Ovary (tissue), 9 donors: Measurements from ENCODE around the gene RPS19. TPM values are rescaled to one million over a fixed set of nuclear protein-coding genes. Genes with fewer than 3 reads are reported as not detected.

Experiments
- DNase-seq, 5 donors: peaks; one replicate each; pipeline ENCODE4 v3.0.0-alpha.2; 2019 to 2020
- H3K27ac ChIP-seq, 2 donors: fragments of 200-600 bp; one replicate each; pipeline versions ENCODE4 v1.5.1 to v1.8.0; 2019 to 2022
- H3K27me3 ChIP-seq: fragments of 200-600 bp; one replicate; pipeline ENCODE4 v1.8.0; 2022
- H3K36me3 ChIP-seq: fragments of 200-600 bp; sonication (generic); one replicate; pipeline ENCODE4 v1.5.1; 2019
- H3K4me1 ChIP-seq: one replicate; pipeline ENCODE4 v1.8.1; 2013; ENCODE audit warnings: mild to moderate bottlenecking, moderate library complexity; ENCODE audit not compliant: insufficient read depth
- H3K4me3 ChIP-seq: fragments of 200-600 bp; sonication (generic); one replicate; pipeline ENCODE4 v1.5.1; 2017
- H3K9me3 ChIP-seq, 2 donors: fragments of 200-600 bp in 1 of 2; sonication (generic) in 1 of 2; one replicate each; pipeline versions ENCODE4 v1.5.1 to v1.8.1; 2013 to 2019; ENCODE audit warnings: mild to moderate bottlenecking in 1 of 2, moderate library complexity in 1 of 2
- EP300 ChIP-seq: sonication (generic); formaldehyde crosslinking; IDR thresholded peaks from one replicate; pipeline ENCODE4 v1.6.1; 2017; ENCODE audit warnings: antibody characterized with exemption
- POLR2A ChIP-seq: fragments of 450-650 bp; IDR thresholded peaks from one replicate; pipeline ENCODE4 v1.6.1; 2017; ENCODE audit warnings: antibody characterized with exemption, mild to moderate bottlenecking, moderate library complexity
- WGBS, 3 donors: extraction: QIAGEN DNeasy Blood & Tissue Kit in 1 of 3; methylation state at CpG; one replicate each; pipeline versions ENCODE4 v1.1.5 to v1.1.7; 2013 to 2017; 5-methylcytosine and 5-hydroxymethylcytosine counted together
- intact Hi-C, 4 donors: fragments of 100-400 bp; cut with DNase I; formaldehyde crosslinking; loops; one replicate each; pipeline versions ENCODE4 v1.11.0 to v1.15.1; 2022 to 2023
- polyA plus RNA-seq, 2 donors: library from polyadenylated mRNA; stranded (reverse); fragments of 200-250 nt in 1 of 2; fragments of 350-450 nt in 1 of 2; fragmentation: Illumina TruSeq in 1 of 2; extraction: RNeasy Lipid Tissue Mini Kit (QIAGEN cat#74804) in 1 of 2; gene quantifications; one replicate each; pipeline ENCODE4 v1.2.3, GENCODE V29; 2013 to 2014
- total RNA-seq, 7 donors: library from RNA; depleted of rRNA in 2 of 7; stranded (reverse); fragments of >200 nt in 2 of 7; fragmentation: NEBNext Ultra II Directional in 3 of 7; extraction: Animal tissue kit (Norgen Biotek cat#: 25700) in 3 of 7; gene quantifications; one replicate each; pipeline versions ENCODE4 v1.1.0 to v1.2.4, GENCODE V29; 2016 to 2023
- TF ChIP-seq, protein P1 (sequence below), 3 donors: fragments of 450-650 bp in 2 of 3; fragments of 200-600 bp in 1 of 3; IDR thresholded peaks; one replicate each; pipeline versions ENCODE4 v1.5.1 to v1.8.0; 2016 to 2022; ENCODE audit warnings: antibody characterized with exemption in 3 of 3, mild to moderate bottlenecking in 1 of 3
- donor health status: DM: no; HTN: no; CAD: no; lungs with moderate emphysema.
- donor health status: DM: no; HTN: no; CAD: no.
- donor health status: Bipolar disorder and iron deficiency.
- donor health status: DM: yes; HTN: yes; CAD: no.
- donor health status: DM: no; HTN: no; CAD: no.
- donor health status: DM: yes; HTN: yes; CAD: no.

Gene RPS19
- total and polyA plus RNA-seq, 9 donors = 1,030 to 3,960 (median 2,873) TPM

DNA sequence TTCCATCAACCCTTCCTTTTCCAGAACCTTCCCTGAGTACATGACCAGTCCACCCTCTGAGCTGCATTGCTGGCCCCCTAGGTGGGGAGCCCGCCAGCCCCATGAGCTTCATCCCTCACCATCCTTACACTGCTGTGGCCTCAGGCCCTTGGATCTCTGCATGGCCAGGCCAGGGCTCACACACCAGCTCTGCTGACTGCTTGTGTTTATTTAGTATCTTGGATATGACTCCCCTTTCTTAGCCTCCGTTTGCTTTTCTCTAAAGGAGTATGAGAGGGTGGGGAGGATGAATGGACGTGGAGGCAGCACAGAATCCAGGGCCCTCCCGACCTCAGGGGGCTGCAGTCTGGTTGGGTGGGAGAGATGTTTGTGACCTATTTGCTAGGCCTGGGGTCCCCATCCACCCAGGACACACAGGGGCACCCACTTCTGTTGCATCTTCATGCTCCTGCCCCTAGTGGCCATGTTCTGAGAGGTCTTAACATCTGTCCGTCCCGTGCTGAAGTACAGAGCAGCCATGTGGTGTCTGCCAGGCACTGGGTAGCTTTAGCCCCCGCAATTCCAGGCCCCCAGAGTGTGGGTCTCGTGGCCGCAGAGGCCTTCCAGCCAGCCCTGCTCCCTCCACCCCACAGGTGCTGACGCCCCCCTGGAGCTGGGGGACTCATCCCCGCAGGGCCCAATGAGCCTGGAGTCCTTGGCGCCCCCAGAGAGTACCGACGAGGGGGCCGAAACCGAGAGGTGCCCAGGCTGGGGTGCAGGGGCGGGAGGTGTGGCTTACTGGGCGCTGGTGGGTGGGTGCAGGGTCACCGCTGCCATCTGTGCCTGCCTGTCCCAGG lies 35.9 kb downstream of the RPS19 start:
- Histone ChIP-seq H3K9me3 (no peaks in the 10 kb centered on the region), H3K4me3 (no peak overlapping the region), H3K27me3 (no peaks in the 10 kb centered on the region), H3K36me3 (no peaks in the 10 kb centered on the region), H3K4me1 (no peaks in the 10 kb centered on the region), H3K27ac (no peak overlapping the region)
- intact Hi-C loops = no loop called here
- TF ChIP-seq, protein P1, sequence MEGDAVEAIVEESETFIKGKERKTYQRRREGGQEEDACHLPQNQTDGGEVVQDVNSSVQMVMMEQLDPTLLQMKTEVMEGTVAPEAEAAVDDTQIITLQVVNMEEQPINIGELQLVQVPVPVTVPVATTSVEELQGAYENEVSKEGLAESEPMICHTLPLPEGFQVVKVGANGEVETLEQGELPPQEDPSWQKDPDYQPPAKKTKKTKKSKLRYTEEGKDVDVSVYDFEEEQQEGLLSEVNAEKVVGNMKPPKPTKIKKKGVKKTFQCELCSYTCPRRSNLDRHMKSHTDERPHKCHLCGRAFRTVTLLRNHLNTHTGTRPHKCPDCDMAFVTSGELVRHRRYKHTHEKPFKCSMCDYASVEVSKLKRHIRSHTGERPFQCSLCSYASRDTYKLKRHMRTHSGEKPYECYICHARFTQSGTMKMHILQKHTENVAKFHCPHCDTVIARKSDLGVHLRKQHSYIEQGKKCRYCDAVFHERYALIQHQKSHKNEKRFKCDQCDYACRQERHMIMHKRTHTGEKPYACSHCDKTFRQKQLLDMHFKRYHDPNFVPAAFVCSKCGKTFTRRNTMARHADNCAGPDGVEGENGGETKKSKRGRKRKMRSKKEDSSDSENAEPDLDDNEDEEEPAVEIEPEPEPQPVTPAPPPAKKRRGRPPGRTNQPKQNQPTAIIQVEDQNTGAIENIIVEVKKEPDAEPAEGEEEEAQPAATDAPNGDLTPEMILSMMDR (IDR thresholded peaks at IDR 0.05) = no peak
- TF ChIP-seq EP300 (no peak), POLR2A (no peak)
- 79 to 82% (median 81%) methylated on average over 17 to 19 of the region's 19 CpGs for WGBS, 3 donors
- DNase-seq = no peak

DNA sequence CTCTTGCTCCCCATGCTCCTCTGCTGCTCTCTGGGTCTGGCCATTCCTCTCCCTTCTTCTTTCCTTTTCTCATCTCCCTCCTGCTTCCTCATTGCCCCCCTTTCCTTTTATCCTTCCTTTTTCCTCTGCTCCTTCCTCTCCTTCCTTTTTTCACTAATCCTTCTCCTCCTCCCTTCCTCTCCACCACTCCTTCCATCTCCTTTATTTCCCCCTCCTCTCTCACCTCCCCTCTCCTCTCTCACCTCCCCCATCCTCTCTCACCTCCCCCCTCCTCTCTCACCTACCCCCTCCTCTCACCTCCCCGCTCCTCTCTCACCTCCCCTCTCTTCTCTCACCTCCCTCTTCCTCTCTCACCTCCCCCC lies 36.5 kb downstream of the RPS19 start:
- Histone ChIP-seq H3K9me3 (no peaks in the 10 kb centered on the region), H3K4me3 (no peak overlapping the region), H3K27me3 (no peaks in the 10 kb centered on the region), H3K27ac (no peak overlapping the region), H3K4me1 (no peaks in the 10 kb centered on the region), H3K36me3 (no peaks in the 10 kb centered on the region)
- intact Hi-C loops = no loop called here
- DNase-seq = no peak
- 86 to 95% (median 88%) methylated on average over 1 of the region's 1 CpG for WGBS, 3 donors
- no peak for TF ChIP-seq EP300
- TF ChIP-seq, protein P1 (IDR thresholded peaks at IDR 0.05) = no peak
- no peak for TF ChIP-seq POLR2A

DNA sequence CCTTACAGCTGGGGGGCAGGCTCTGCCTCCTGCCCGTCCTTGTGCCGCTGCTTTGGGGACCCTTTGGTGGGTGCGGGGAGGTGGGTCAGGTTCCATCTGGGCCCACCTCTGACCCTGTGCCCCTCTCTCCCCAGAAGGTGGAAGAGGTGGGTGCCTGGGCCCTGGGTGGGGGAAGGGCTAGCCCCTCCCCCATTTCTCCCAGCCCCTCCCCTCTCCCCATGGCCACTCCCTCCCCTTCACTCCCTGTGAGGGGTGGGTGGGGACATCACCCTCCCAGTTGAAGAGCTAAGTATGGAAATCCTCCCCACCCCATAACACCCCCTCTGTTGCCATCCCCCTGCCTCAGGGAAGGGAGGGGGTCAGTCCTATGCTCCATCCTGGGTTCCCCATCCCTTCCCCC lies 37.1 kb downstream of the RPS19 start:
- no peak overlapping the region for H3K4me3 ChIP-seq
- no peaks in the 10 kb centered on the region for H3K36me3 ChIP-seq
- TF ChIP-seq POLR2A (no peak), EP300 (no peak)
- TF ChIP-seq, protein P1 (IDR thresholded peaks at IDR 0.05) = no peak
- WGBS, 3 donors = 72 to 99% (median 94%) methylated on average over 3 of the region's 3 CpGs
- H3K27ac ChIP-seq = no peak overlapping the region
- intact Hi-C loops = no loop called here
- H3K9me3 ChIP-seq = no peaks in the 10 kb centered on the region
- DNase-seq = no peak
- H3K27me3 ChIP-seq = no peaks in the 10 kb centered on the region
- H3K4me1 ChIP-seq = no peaks in the 10 kb centered on the region

DNA sequence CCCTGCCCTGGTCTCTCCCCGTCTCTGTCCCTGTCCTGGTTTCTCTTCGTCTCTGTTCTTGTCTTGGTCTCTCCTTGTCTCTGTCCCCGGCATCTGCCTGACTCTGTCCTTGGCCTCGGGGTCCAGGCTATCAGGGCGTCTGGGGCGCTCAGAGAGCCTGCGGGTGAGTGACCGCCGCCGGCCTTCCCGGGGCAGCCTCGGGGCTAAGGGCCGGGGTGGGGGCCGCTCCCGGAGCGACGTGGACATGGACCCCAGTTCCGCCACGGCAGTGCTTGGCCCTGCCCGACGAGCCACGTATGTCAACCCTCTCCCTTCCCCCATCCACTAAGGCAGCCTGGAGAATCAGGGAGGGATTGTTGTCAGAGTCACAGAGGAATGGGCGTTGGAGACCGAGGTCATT lies 37.8 kb downstream of the RPS19 start:
- H3K9me3 ChIP-seq = no peaks in the 10 kb centered on the region
- H3K27ac ChIP-seq = no peak overlapping the region
- no peak for TF ChIP-seq POLR2A
- H3K36me3 ChIP-seq = no peaks in the 10 kb centered on the region
- no peak overlapping the region for H3K4me3 ChIP-seq
- 81 to 88% (median 83%) methylated on average over 24 of the region's 24 CpGs for WGBS, 3 donors
- H3K27me3 ChIP-seq = no peaks in the 10 kb centered on the region
- H3K4me1 ChIP-seq = no peaks in the 10 kb centered on the region
- DNase-seq = no peak
- intact Hi-C loops = no loop called here

DNA sequence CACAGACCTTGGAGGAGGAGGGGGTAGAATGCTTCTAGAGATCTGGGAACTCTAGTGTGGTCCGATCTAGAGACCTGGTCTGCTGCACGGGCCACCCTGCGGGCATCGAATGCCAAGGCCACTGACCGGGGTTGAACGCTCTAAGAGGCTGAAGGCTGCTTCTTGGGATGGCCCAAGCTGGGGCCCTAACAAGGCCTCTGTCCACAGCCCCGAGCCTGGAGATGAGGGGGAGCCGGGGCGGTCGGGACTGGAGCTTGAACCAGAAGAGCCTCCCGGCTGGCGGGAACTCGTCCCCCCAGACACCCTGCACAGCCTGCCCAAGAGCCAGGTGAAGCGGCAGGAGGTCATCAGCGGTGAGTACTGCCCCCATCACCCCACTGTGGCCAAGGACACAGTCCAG lies 38.2 kb downstream of the RPS19 start:
- Histone ChIP-seq H3K4me3 (no peak overlapping the region), H3K9me3 (no peaks in the 10 kb centered on the region), H3K4me1 (no peaks in the 10 kb centered on the region), H3K27me3 (no peaks in the 10 kb centered on the region), H3K27ac (no peak overlapping the region), H3K36me3 (no peaks in the 10 kb centered on the region)
- DNase-seq = no peak
- intact Hi-C loops = no loop called here
- 79 to 89% (median 84%) methylated on average over 15 of the region's 15 CpGs for WGBS, 3 donors
- TF ChIP-seq, protein P1 (IDR thresholded peaks at IDR 0.05) = no peak
- TF ChIP-seq EP300 = no peak
